GM18868 (cell line): ENCODE data around the gene NRBP1.

Experiments
- ATAC-seq: cut with Tn5 transposase; IDR thresholded peaks from one replicate; pipeline ENCODE4 v1.9.1; 2021; ENCODE audit warnings: mild to moderate bottlenecking, moderate library complexity; ENCODE audit not compliant: unreplicated experiment

NRBP1 gene

DNA sequence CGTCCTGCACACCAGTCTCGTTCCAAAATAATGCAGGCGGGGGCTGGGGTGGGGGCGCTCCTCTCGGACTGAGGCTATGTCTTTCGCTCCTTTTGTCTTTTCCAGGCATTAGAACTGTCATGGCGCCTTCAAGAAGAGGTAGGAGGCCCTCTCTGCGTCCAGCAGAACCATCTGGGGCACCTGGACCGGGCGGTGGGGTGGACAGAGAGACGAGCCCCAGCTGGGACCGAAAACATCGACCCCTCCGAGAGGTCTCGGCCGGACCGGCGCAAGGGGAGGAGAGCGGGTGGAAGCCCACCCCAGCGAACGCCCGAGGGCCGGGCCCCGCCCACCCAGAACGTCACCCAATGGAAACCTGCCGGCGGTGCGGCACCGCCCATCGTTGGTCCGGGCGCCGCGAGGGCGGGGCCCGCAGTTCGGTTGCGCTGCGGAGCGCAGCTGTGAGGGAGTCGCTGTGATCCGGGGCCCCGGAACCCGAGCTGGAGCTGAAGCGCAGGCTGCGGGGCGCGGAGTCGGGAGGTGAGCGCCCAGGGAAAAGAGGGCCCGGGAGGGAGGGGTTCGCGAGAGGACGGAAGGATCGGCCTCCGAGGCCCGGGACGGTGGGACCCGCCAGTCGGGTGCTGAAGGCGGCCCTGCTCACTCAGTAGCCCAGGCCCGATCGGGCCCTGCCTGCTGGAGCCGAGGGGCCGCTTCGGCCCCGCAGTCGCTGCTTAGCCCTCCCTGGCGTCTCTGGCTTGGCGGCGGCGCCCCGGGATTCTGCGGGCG, at the start of gene NRBP1:
Gene NRBP1 (plus strand): TSS at position 419 of the 765 bp plus-strand sequence. CDS start 4,643 bp downstream, outside the sequence.
- ATAC-seq, result peak; percentile 86

DNA sequence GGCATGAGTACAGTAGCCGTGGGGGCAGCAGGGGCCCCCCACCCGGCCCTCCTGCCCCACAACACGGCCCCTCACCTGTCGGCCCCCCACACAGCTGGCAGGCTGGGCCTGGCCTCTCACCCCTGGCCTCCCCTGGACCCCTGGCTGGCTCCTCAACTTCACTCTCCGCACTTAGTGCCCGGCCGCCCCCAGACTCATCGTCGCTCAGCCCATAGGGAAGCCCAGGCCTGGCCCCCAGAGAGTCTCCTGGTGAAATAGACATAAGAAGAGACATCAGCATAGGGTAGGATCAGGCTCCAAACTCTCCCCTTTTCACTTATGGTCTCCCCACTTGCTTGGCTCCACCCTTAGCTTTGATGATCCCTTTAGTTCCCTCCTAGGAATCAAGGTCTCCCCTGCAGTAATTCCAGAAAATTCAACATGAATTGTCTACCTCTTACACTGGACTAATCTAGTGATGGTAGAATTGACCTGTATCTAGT, 49.6 kb upstream of the NRBP1 start:
- ATAC-seq, result no peak

DNA sequence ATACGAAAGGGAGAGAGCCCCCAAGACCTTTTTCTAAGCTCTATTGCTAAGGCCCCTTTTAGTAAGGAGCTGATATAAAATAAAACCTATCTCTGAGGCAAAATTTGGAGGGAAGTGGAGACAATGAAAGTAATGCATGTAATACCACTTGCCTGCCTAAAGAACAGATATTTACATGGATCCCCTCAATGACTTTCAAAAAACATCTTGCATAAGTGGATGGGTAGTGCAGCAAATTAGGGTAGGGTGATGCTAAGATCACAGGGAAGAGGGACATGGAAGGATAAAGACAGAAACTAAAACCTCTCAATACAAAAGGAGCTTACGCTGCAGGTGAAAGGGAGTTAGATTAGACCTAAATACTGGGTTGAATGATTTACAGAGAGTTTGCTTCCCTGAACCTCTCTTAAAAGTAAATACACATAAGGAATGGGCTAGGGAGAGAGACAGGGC, 49.0 kb upstream of the NRBP1 start:
- no peak for ATAC-seq

DNA sequence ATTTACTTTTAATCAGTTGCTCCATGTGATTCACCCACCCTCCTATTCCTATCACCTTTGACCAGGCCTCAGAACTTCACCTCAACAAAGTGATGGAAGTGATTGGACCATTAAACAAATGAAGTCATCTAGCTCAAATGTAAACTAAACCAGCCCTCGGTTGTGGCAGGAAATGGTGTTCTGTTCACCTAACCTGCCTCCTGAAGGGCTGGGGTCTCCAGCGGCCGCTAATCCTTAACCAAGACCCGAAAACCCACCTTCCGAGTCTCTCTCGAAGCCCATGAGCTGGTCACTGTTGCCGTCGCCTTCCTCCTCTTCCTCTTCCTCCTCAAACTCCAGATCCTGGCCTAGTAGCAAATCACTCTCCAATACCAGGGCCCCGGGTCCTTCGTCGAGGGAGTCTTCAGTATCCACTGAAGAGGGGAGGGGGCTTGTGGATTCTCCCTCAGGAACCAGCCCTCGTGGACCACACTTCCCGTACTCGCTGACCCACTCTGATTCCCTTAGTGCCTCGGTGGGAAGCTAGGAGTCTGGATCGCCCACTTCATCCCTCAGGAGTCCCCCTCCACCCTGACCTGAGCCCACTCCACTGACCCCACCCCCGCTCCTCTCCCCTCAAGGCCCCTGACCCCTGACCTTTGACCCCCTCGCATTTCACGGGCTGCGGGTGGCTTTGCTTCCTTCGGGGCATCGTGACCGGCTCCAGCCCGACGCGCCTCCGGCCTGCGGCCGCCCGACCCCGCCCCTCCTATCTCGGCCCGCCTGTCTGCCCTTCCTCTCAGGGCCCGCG, 48.4 kb upstream of the NRBP1 start:
- no peak for ATAC-seq

DNA sequence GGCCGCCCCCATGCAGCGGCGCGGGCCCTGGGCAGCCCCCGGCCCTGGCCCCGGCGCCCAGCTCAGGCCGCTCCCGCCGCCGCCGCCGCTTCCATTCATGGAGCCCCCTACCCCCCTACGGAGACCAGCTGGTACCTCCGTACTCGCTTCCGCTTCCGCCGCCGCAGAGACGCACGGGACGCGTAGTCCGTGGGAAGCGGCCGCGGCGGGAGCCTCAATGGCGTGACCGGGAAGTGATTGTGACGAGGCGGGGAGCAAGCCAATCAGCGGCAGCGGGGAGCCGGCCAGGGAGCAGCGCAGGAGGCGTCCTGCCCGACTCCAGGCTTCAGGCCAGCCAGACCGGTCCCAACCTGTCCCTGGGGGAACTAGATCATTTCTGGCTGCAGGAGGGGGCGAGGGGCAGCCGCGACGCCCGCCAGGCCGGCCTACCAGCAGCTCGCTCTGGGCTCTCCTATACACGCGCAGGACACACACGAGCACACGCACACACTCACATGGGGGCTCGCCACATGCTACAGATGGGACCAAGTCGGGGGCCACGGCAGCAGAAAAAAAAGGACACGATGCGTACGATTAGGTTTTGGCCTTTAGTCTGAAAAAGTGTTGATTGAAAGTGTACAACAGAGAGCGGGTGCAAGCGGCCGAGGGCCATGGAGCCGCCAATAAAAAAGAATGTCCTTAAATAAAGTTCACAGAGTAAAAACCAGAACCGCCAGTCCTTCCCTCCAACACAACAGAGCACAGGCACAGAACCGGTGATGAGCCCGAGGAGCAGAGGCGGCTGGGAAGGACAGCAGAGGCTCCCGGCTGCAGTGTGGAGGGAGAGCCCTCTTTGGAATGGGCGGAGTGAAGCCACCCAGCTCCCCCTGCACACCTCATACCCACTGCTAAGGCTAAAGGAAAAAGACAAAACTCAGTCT, 47.5 kb upstream of the NRBP1 start, which contains the start of gene ZNF513:
Gene ZNF513 (minus strand): TSS at position 109 of the 920 bp plus-strand sequence. CDS start 208 bp downstream, outside the sequence.
- ATAC-seq, result peak; percentile 84

DNA sequence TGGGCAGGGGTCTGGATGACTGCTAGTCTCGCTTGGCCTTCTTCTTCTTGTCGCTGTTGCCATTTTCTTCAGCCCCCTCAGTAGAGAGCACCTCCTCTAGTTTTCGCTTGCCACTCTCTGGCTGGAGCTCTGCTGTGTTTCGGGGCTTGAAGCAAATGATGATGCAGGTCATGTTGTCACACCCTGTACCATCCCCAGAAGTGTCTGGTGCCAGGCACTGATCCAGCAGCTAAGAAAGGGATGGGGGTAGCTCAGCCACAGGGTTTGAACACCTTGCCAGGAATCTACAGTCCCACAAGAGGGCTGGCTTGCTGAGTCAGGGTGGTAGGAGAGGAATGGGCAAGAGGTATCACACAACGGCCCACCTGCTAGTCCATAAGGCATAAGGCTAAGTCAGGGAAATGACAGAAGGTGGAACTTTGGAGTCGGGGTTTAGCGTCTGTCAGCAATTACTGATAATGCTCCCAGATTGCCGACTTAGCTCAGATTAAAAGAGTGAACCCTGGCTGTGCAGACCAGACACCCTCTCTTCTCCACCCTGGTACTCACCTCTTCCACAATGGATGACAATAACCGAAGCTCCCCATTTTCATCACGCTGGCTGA, 46.8 kb upstream of the NRBP1 start:
- ATAC-seq, result no peak

DNA sequence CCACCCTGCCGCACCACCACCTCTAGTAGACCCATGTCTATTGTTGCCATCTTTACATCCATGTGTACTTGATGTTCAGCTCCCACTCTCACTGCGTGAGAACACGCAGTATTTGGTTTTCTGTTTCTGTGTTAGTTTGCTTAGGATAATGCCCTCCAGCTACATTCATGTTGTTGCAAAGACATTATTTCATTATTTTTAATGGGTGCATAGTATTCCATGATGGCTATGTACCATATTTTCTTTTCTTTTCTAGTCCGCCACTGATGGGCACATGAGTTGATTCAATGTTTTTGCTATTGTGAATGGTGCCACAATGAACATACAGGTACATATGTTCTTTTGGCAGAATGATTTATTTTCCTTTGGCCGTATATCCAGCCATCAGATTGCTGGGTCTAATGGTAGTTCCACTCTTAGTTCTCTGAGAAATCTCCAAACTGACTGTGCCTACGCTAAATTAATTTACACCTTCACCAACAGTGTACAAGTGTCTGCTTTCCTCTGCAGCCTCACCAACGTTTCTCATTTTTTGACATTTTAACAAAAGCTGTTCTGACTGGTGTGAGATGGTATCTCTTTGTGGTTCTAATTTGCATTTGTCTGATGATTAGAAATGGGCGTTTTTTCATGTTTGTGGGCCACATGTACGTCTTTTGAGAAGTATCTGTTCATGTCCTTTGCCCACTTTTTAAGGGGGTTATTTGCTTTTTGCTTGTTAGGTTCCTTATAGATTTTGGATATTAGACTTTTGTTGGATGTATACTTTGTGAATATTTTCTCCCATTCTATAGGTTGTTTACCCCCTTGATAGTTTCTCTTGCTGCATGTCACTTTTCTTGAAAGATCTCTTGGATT, 37.4 kb upstream of the NRBP1 start:
- ATAC-seq, result no peak

DNA sequence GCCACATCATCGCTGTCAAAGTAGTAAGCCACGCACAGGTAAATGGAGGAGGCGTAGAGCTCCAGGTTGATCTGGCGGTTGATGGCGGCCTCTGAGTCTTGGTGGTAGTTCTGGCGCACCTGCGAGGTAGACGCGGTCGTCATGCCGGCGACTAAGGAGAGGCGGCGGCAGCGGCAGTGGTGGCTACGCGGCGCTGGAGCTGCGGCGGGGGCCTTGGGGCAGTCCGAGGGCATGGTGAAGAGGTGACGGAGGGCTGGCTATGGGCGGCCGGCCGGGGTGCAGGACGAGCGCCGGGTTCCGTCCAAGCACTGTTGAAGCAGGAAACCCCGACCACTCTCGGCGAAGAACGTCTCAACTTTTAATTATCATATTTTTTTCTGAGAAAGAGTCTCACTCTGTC, 35.2 kb upstream of the NRBP1 start:
- ATAC-seq, result no peak

DNA sequence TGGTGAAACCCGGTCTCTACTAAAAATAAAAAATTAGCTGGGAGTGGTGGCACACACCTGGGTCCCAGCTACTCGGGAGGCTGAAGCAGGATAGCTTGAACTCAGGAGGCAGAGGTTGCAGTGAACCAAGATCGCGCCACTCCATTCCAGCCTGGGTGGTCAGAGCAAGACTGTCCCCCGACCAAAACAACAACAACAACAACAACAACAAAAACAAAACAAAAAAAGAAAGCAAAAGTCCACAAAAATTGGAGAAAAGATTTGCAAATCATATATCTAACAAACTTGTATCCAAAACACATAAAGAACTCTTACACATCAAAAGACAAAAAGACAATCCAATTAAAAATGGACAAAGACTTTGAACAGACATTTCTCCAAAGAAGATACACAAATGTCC, 29.5 kb upstream of the NRBP1 start:
- ATAC-seq, result no peak

DNA sequence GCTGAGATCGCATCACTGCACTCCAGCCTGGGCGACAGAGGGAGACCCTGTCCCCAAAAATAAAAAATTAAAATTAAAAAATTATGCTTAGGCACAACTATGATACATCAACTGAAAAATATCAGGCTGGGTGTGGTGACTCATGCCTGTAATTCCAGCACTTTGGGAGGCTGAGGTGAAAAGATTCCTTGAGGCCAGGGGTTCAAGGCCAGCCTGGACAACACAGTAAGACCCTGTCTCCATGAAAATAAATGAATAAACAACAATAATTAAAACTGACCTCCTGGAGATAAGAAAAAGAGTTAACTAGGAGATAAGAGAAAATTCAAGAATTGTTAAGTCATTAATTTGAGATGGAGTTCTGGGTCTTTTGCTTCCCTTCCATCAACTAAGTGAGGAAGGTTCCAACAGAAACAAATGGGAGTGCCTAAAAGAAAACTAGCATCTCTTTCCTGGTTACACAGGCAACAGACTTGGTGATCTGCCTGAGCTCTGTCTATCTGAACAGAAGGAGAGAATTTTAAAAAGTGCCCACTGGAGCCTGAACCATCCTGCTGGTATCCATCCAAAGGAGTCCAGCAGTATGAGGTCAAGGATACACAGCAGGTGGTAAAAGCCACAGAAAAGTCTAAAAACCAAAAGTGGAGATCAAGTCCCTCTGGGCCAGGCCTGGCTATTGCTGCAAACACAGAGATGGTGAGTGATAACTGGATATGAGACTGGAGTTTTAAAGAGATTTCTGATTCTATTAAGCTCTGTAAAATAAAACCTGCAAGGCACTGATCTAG, 27.9 kb upstream of the NRBP1 start:
- no peak for ATAC-seq

DNA sequence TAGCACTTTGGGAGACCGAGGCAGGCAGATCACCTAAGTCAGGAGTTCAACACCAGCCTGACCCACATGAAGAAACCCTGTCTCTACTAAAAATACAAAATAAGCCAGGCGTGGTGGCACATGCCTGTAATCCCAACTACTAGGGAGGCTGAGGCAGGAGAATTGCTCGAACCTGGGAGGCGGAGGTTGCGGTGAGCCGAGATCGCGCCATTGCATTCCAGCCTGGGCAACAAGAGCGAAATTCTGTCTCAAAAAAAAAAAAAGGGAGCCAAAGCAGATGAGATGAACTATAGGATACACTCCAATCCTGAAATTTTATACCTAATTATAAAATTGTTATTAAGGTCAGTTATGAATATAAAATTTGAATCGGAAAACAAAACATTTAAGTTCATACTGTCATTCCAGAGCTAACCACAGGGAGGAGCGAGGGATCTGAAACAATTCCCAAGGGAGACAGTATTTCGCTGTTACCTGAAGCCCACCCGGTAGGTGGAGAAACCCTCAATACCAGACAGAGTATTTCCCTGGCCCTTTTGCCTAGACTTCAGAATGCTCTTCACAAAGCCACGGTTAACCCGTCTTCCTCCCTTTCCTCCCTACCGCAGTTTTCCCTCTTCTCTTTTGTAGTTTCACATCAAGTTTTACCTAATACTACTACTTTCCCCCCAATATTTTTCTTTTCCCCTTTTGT, 20.5 kb upstream of the NRBP1 start:
- no peak for ATAC-seq

DNA sequence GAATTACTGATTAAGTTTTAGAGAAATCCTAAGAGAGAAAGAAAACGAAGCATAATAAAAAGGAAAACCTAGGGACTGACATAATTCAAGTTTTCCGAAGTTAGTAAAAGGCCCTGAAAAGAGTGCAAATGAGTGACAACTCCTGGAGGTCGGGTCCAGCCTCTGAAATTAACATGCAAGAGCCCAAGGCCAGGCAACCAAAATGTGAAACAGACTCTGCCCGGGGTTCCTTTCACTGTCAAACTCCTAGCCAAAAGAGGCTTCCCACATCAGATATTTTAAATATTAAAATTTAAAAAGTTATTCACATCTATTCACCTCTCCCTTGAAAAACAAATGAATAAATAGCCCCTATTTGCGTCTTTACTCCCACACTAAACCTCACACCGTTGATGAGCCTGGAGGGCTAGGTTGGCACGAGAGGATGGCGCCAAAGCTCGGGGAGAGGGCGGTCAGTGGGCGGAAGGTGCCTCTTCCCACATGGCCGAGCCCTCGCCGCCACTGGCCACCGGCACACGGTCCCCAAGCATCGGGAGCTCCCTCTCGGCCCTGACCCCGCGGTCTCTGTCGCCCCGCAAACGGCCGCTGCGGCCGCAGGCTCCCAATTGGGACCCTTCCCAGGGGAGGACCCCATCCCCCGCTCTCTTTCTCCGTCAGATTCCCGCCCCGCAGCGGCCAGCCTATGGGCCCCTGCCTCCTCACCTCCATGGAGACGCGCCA, 19.7 kb upstream of the NRBP1 start:
- ATAC-seq, result peak; percentile 13

DNA sequence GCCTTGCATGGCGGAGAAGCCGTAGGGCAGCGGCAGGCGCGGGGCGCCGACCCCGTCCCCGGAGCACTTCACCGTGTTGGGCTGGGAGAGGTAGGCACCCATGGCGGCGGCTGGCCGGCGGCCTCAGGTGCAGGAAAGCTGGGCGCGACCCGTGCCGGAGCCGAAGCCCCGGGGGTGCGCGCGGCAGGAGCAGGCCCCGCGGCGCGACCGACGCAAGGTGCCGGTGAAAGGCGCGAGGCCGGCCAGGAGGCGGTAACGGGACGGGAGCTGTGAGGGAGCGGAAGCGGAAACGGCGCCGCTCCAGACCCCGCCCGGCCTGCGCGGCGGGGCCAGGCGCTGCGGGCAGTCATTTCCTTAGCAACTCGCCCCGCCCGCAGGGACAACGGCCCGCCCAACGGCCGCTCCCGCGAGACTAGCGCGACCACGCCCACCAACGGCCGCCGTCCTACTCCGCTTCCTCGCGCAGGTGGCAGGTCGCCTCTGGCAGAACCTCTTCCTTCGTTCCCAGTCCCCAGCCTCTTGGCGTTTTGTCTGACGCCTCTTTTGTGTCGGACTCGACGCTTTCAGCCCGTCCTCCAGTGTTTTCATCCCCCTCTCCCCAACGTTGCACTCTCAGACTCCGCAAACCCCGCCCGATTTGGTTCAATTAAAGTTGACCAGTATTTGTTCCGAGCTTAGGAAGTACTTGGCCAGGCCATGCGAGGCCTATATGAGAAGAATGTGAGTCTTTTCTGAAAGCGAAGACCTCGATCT, 18.9 kb upstream of the NRBP1 start, which contains the start of gene PPM1G:
Gene PPM1G (minus strand): TSS at position 271 of the 753 bp plus-strand sequence. CDS start 169 bp downstream, at position 102.
- peak; percentile 96 for ATAC-seq

DNA sequence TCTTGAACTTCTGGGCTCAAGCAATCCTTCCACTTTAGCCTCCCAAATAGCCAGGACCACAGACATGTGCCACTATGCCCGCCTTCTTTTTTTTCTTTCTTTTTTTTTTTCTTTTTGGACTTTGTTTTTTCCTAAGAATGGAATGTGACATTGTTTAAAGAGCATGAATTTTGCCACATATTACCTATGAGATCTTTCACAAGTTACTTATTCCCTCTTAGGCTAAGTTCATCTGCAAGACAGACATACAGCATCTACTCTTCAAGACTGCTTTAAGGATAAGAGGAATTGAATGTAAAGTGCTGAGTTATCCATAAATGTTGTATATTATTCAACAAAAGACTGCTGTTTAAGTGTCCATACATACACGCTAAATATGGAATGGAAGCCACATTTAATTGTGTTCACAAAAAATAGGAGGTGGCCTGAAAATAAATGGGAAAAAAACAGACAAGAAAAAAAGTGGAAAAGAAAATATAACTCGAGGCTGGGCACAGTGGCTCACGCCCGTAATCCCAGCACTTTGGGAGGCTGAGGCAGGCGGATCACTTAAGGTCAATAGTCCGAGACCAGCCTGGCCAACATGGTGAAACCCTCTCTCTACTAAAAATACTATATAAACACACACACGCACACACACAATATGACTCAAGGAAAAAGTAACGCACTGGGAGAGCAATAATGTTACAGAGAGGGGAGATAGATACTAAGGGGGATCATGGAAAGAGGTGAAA, 15.8 kb upstream of the NRBP1 start:
- ATAC-seq, result no peak

DNA sequence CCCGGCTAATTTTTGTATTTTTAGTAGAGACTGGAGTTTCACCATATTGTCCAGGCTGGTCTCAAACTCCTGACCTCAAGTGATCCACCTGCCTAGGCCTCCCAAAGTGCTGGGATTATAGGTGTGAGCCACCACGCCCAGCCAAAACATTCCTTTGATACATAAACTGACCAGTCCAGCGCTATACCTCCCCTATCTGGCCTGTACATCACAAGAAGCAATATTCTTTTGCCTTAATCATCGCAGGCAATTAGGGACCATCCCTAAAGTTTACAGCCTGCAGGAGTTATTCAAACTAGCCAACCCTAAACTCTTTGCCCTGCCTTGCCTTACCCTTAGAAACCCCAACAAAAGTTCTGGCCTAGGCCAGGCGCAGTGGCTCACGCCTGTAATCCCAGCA, 12.3 kb upstream of the NRBP1 start:
- no peak for ATAC-seq

DNA sequence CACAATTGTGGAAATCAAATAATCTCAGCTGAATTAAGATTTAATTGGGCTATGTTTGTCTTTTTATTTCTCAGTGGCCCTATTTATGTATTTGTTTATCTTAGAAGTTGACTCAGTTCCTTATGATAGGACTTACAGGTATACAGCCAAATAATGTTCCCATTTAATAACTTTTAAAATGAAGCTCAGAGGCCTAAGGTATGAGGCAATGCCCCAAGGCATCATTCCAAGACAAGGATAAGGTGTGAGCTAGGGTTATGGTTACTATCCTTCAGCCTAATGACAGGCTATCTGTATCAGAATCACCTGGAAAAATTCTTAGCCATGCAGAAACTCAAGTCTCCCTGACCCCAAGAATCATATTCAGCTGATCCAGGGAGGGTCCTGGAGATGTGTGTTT, 7.4 kb upstream of the NRBP1 start:
- no peak for ATAC-seq
